Fibroblast of pulmonary artery (primary cell): ENCODE data around the gene SLC35D2.

ENCODE experiments used
- DNase-seq: peaks from one replicate; pipeline ENCODE4 v3.0.0-alpha.2; 2010; ENCODE audit warnings: low read depth
- H3K4me3 ChIP-seq: replicated peaks from 2 replicates; pipeline ENCODE4 v1.5.1; 2011; ENCODE audit warnings: low read depth, mild to moderate bottlenecking, control low read depth, low read length, moderate library complexity
- TF ChIP-seq, protein P1 (sequence below): IDR thresholded peaks from 2 replicates; pipeline ENCODE4 v1.5.1; 2011; ENCODE audit warnings: mild to moderate bottlenecking, control low read depth, low read length, inconsistent platforms; ENCODE audit errors: missing control alignments

The SLC35D2 gene

DNA sequence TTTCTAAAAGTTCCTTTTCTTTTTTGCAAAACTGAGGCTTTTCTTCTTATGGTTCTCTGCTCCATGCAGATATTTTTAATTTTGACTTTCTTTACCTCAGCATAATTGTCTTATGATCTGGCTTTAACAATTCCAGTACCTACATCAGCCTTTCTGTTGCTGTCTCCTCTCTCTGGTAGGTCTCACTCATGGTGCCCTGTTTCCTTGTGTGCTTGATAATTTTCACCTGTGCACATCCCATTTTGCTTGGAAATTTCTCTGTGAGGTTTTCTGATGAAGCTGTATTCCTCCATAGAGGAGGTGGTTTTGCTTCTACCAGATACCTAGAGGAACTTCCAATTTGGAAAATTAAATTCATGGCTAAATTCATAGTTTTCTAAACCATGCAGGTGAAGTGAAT lies 79.3 kb downstream of the SLC35D2 start:
- TF ChIP-seq, protein P1, sequence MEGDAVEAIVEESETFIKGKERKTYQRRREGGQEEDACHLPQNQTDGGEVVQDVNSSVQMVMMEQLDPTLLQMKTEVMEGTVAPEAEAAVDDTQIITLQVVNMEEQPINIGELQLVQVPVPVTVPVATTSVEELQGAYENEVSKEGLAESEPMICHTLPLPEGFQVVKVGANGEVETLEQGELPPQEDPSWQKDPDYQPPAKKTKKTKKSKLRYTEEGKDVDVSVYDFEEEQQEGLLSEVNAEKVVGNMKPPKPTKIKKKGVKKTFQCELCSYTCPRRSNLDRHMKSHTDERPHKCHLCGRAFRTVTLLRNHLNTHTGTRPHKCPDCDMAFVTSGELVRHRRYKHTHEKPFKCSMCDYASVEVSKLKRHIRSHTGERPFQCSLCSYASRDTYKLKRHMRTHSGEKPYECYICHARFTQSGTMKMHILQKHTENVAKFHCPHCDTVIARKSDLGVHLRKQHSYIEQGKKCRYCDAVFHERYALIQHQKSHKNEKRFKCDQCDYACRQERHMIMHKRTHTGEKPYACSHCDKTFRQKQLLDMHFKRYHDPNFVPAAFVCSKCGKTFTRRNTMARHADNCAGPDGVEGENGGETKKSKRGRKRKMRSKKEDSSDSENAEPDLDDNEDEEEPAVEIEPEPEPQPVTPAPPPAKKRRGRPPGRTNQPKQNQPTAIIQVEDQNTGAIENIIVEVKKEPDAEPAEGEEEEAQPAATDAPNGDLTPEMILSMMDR: no peak
- no peak for DNase-seq
- no peak overlapping the region for H3K4me3 ChIP-seq

DNA sequence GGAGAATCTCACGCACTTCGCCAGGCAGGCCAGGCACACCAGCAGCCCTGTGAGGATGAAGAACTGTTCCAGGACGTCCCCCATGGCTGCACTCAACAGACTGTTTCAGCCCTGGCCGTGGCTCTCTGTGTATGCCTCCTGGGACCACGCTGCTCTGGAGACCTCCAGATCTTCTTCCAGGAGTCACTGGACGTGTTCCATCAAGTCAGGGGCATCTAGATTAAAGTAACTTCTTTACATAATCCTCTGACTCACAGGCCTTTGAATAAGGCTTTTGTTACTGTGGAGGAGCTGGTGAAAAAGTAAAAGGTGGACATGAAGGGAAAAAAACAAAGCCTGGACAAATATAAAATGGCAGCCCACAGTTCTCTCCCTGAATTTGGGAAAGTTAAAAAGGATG lies 81.5 kb downstream of the SLC35D2 start, which contains the start of gene HSD17B3:
HSD17B3 (minus strand) TSS at position 156 of the 400 bp plus-strand sequence; CDS start at position 84, 72 bp downstream.
- DNase-seq: no peak
- TF ChIP-seq, protein P1: no peak
- no peak within 1 kb of the TSS for H3K4me3 ChIP-seq

DNA sequence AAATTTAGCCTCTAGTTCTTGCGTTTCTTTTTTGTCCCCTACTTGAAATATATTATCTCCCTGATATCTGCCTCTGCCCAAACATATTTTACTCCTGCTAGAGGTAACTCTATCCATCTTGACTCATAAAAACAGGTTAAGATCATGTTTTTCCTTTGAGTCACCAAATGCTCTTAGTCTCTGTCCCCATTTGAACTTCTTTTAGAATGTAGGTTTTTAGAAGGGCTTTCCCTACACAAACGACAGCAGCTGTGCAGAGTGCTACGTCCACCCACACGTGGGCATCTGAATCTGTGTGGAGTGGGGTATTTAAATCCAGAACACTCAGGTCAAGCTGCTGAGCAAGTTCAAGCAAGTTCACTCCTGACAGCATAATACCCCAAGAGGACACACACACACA lies 83.7 kb downstream of the SLC35D2 start:
- no peak overlapping the region for H3K4me3 ChIP-seq
- DNase-seq: no peak
- TF ChIP-seq, protein P1: no peak

DNA sequence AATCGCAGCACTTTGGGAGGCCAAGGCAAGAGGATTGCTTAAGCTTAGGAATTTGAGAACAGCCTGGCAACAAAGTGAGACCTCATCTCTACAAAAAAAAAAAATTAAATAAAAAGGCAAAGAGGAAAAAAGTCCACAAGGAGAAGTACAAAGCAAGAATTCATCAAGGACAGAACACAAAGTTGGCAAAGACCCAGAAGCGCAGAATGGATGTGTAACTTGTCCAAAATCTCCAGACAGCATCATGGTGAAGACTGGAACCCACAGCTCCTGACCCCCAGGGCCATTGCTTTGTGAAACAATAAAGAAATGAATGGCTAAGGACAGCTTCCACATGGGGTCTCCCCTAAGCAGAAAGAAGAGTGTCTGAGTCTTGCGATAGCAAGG lies 89.4 kb downstream of the SLC35D2 start:
- TF ChIP-seq, protein P1: no peak
- no peak overlapping the region for H3K4me3 ChIP-seq
- DNase-seq: no peak

DNA sequence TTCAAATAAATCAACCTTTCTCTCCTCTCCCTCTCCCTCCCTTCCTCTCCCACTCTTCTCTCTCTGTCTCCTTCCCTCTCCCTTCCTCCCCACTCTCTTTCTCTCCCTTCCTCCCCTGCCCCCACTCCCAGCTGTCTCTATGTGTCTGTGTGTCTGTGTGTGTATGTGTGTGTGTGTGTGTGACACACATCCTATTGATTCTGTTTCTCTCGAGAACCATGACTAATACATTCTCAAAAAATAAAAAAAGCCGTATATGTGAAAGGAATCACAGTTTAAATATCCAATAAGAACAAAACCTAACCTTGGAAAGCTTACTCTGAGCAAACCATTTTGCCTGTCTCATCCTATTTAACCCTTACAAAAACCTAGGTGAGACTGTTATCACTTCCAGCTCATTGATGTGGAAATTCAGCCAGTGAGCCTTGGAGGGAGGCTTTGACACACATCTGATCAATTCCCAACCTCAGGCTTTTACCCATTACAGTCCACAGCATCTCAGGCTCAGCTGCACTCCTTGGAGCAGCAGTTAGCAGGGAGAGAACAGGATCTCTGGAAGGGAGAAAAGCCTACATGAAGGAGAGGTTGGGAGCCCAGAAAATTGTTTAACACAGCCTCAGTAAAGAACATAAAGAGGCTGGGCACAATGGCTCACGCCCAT lies 89.9 kb downstream of the SLC35D2 start:
- TF ChIP-seq, protein P1: no peak
- no peak overlapping the region for H3K4me3 ChIP-seq
- DNase-seq: peak; percentile 59

DNA sequence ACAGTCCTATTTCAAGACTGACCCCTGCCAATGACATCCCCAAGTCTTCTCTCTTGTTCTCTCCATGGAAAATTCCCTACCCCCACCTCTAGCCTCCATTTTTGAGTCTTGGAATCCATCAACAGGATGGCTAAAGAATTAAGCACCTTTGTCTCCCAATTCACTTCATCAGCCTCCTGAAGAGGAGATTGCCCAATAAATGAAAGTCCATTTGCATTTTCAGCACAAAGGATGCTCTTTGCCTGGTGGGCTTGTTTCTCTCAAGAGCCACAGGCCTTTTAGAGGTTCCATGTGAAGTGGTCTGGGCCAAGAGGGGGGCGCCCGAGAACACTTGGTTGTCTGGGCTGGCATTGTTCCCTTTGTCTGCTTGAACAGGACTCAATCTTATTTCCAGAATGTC lies 94.1 kb downstream of the SLC35D2 start:
- no peak for DNase-seq
- TF ChIP-seq, protein P1: no peak
- H3K4me3 ChIP-seq: no peak overlapping the region

DNA sequence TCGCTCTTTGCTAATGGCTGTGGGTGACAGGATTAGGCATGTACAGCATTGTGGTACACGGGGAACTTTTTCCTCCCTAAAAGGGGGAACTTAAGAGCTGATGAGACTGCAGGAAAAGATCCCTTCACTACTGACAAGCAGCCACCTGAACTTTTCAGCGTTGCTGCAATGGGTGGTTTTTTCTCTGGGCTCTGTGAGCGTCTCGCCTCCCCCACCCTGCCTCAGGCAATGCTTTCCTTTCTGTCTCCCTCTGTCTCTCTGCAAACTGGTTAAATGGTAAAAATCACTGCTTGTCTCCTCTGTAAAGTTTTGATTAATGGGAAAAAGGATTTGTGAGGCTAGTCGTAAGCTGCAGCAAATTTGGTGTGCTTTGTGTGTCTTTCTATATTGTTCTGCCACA lies 101.9 kb downstream of the SLC35D2 start:
- no peak for DNase-seq
- TF ChIP-seq, protein P1: no peak
- H3K4me3 ChIP-seq: no peak overlapping the region
